AG04449 (cell line): ENCODE data around the gene BDH2.

Source experiments
- CTCF ChIA-PET: fragments of 350-600 bp; formaldehyde crosslinking; extraction: SDS; loops from one replicate; lab custom pipeline; 2021; ENCODE audit warnings: antibody characterized with exemption; lab: Yijun Ruan, JAX
- POLR2A ChIA-PET: fragments of 400-600, 350-600 bp; formaldehyde crosslinking; extraction: SDS; loops from one replicate; lab custom pipeline; 2020; ENCODE audit warnings: antibody characterized with exemption, inconsistent platforms; lab: Yijun Ruan, JAX
- DNase-seq: peaks from one replicate; pipeline ENCODE4 v3.0.0-alpha.2; 2010; ENCODE audit warnings: low read depth, low spot score
- H3K4me3 ChIP-seq: 2 replicates; pipeline ENCODE4 v1.5.1; 2011; ENCODE audit warnings: low read depth, mild to moderate bottlenecking, control low read depth, low read length
- TF ChIP-seq, protein P1 (sequence below): IDR thresholded peaks from one replicate; pipeline ENCODE4 v1.5.1; 2011; ENCODE audit warnings: mild to moderate bottlenecking, moderate library complexity, low read length, control low read depth, inconsistent platforms; ENCODE audit not compliant: insufficient read depth; ENCODE audit errors: missing control alignments

Gene BDH2

DNA sequence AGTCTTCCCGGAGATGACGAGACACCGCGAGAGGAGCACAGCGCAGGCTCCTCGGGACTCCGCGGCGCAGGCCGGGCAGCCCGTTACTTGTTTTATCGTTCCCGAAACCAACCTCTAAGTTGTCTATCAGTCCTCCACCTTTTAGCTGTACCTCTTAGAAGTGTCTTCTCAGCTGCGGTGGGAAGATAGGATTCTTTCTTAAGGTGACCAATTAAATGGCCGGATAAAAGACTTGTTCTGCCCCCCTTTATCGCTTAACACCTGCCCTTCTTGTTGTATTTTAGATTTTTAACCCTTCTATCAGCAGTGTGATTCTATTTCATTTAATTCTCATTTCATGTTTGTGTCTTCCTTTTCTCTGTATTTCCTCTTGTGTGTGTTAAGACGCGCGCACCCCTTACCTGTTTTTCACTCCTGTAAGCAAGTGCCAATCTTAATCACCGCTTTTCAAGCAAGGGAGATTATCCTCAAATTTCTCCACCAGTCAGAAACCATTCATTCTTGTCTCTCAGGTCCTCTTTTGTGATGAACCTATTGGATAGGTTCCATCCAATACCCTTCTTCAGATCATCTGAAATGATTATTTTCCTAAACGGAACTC lies 22.8 kb downstream of the BDH2 start, which contains the start of gene SLC9B2:
Gene SLC9B2, minus strand, starts transcription at position 15 of the 601 bp plus-strand sequence. CDS start 9,211 bp downstream, outside the sequence.
- CTCF ChIA-PET = interaction anchor here (1.3 to 8.8 kb wide), 4 partner anchors 15 to 456 kb away, joined by 5 to 82 read pairs (median 10); partner anchors contain the start of gene BDH2
- peak within 1 kb of the TSS; percentile 72 for H3K4me3 ChIP-seq
- POLR2A ChIA-PET = interaction anchor here (0.9 kb wide), 2 partner anchors 12 to 23 kb away, joined by 3 read pairs; partner anchors contain the start of gene BDH2
- no peak for DNase-seq
- TF ChIP-seq, protein P1, sequence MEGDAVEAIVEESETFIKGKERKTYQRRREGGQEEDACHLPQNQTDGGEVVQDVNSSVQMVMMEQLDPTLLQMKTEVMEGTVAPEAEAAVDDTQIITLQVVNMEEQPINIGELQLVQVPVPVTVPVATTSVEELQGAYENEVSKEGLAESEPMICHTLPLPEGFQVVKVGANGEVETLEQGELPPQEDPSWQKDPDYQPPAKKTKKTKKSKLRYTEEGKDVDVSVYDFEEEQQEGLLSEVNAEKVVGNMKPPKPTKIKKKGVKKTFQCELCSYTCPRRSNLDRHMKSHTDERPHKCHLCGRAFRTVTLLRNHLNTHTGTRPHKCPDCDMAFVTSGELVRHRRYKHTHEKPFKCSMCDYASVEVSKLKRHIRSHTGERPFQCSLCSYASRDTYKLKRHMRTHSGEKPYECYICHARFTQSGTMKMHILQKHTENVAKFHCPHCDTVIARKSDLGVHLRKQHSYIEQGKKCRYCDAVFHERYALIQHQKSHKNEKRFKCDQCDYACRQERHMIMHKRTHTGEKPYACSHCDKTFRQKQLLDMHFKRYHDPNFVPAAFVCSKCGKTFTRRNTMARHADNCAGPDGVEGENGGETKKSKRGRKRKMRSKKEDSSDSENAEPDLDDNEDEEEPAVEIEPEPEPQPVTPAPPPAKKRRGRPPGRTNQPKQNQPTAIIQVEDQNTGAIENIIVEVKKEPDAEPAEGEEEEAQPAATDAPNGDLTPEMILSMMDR = no peak

DNA sequence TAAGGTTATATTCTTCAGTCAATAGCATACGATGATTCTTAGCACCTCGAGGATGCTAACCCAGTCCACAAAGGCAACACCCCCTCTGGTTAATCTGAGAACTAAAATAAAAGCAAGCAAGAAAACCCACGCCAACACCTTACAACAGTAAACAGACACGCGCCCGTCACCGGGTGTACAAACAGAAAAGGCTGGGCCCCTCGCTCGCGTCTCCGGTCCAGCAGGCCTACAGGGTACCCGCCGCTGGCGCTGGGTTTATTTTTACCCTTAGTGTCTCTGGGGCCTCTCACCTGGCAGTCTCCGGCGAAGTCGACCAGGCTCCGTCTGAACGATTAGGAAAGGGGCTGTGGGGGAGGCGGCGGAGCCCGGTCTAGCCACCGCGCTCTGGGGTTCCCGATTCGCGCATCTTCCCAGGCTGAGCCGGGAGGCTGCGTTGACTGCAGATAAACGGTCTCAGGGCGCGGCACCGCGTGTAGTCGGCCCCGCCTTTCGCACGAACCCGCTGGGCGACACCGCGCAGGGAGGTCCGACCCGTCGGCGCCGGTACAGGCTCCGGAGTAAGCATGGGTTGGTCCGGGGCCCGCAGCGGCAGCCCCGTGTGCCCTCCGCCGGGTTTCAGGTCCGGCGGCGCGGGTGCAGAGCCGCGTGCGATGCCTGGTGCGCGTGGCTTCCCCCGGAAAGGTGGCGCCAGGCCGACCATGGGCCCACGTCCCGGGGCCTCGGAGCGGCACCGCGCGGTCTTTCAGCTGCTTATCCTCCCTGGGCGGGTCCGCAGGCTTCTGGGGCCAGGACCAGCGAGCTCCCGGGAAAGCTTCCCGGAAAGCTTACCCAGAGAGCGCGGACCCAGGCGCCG lies 23.5 kb downstream of the BDH2 start:
- DNase-seq = no peak
- H3K4me3 ChIP-seq = peak overlapping the region; percentile 72
- ChIA-PET CTCF (interaction anchor here (0.8 to 8.8 kb wide), 7 partner anchors 10 to 456 kb away, joined by 3 to 82 read pairs (median 6); partner anchors contain the start of gene BDH2), POLR2A (interaction anchor here (0.9 kb wide), 2 partner anchors 12 to 24 kb away, joined by 3 read pairs; partner anchors contain the start of gene BDH2)
- TF ChIP-seq, protein P1 = no peak

DNA sequence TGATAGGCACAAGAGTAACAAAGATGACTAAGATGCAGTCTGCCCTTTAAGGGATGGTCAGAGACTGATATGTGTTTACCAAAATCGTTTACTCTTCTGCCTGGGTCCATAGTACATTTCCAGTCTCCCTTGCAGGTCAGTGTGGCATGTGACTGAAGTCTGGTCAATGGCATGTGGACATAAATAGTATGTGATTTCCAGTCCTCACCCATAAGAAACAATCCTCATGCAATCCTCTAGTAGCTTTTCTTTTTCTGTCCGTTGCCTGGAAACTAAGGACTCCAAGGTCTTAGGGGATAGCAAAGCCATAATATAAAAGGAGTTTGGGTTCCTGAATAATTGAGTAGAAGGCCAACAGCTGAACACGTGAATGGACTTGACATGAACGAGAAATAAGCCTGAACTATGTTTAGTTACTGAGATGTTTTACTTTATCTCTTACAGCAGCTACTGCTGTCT lies 24.2 kb downstream of the BDH2 start:
- H3K4me3 ChIP-seq = peak overlapping the region; percentile 72
- DNase-seq = no peak
- ChIA-PET POLR2A (no interaction called here), CTCF (interaction anchor here (0.8 to 1.7 kb wide), 5 partner anchors 10 to 455 kb away, joined by 3 to 7 read pairs (median 4); partner anchors contain the start of gene BDH2)
- TF ChIP-seq, protein P1 = no peak

DNA sequence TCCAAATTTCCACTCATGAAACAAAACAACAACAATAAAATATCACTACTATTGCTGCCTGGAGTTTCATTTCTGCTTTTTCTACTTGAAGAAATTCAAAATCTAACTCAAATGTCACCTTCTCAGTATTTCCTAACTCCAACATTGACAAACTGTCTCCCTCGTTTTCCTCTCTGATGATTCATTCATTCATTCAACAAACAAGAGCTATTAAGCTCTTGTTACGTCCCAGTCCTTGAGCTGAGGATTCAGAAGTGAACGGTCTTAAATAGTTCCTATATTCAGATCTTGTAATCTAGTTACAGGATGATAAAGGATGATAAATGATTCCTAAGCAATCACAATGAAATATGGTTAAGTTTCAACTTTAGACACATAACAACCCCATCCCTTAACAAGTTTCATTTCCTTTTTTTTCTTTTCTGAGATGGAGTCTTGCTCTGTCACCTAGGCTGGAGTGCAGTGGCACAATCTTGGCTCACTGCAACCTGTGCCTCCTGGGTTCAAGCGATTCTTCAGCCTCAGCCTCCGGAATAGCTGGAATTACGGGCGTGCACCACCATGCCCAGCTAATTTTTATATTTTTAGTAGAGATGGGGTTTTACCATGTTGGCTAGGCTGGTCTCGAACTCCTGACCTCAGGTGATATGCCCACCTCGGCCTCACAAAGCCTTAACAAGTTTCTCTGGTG lies 24.7 kb downstream of the BDH2 start:
- no peak for DNase-seq
- TF ChIP-seq, protein P1 = no peak
- POLR2A ChIA-PET = no interaction called here
- peak overlapping the region; percentile 72 for H3K4me3 ChIP-seq
- CTCF ChIA-PET = interaction anchor here (0.8 to 1.7 kb wide), 5 partner anchors 9 to 455 kb away, joined by 3 to 7 read pairs (median 4); partner anchors contain the start of gene BDH2

DNA sequence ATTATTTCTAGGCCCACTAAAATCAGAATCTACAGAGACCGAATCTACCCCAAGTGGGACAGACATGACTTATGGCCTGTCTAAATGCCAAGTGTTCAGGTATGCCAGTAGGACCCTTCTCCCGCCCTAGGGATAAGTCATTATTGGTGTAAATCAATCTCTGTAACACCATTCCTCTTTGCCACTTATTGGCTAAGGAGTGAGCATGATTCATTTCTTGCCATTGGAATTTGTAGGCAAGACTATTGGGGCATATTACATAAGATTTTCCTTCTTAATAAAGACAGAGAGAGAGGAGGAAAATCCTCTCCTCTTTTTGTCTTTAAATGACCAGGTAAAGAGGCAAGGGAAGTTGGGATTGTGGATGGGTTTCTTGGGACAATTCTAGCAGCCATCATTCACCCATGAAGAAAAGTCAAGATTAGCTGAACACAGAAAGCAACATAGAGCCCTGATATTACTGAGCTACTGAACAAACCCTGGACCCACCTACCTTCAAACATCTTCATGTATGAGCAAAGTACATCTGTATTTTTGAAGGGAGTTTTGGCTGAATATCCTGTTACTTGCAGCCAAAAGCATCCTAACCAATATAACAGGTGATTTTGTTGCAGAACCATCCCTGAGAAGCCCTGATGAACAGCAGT lies 25.7 kb downstream of the BDH2 start:
- DNase-seq = no peak
- no peak overlapping the region for H3K4me3 ChIP-seq
- TF ChIP-seq, protein P1 = no peak
- CTCF ChIA-PET = interaction anchor here (1.5 kb wide), 1 partner anchor 26 kb away, joined by 3 read pairs; the partner anchor contains the start of gene BDH2
- POLR2A ChIA-PET = no interaction called here
